CD4-positive, CD25-positive, alpha-beta regulatory T cell (primary cell): Measurements from ENCODE around the gene TRAPPC11. TPM values are rescaled to one million over a fixed set of nuclear protein-coding genes. Genes with fewer than 3 reads are reported as not detected.

ENCODE experiments used
- ATAC-seq, 2 donors: fragments of 150-1000 bp; cut with Tn5 transposase; one replicate each; pipeline ENCODE4 v1.10.0; 2021; ENCODE audit warnings: low read depth in 2 of 2, moderate number of reproducible peaks in 2 of 2, moderate library complexity in 1 of 2
- DNase-seq, 3 donors: peaks; one replicate each; pipeline versions ENCODE4 v3.0.0 to v3.0.0-alpha.2; 2012 to 2022; ENCODE audit warnings: mixed read lengths in 1 of 3
- H3K27ac ChIP-seq: one replicate; pipeline ENCODE4 v1.7.0; 2013; ENCODE audit warnings: mild to moderate bottlenecking, low read length; ENCODE audit not compliant: insufficient read depth, poor library complexity, severe bottlenecking
- H3K27me3 ChIP-seq: one replicate; pipeline ENCODE4 v1.7.0; 2013; ENCODE audit warnings: low read length; ENCODE audit not compliant: control insufficient read depth, insufficient read depth
- H3K36me3 ChIP-seq: one replicate; pipeline ENCODE4 v1.7.0; 2013; ENCODE audit warnings: mild to moderate bottlenecking, low read length, moderate library complexity; ENCODE audit not compliant: control insufficient read depth, insufficient read depth
- H3K4me1 ChIP-seq: 2 replicates; pipeline ENCODE4 v1.7.0; 2013; ENCODE audit warnings: mild to moderate bottlenecking, low read length; ENCODE audit not compliant: insufficient read depth, control insufficient read depth, poor library complexity, severe bottlenecking
- H3K4me3 ChIP-seq: one replicate; pipeline ENCODE4 v1.7.0; 2013; ENCODE audit warnings: low read depth, mild to moderate bottlenecking, low read length, moderate library complexity
- H3K9me3 ChIP-seq, 2 experiments: 1 replicate in 1 of 2; 2 replicates in 1 of 2; pipeline ENCODE4 v1.7.0; 2013; ENCODE audit warnings: low read length in 2 of 2, mild to moderate bottlenecking in 1 of 2, moderate library complexity in 1 of 2; ENCODE audit not compliant: control insufficient read depth in 2 of 2
- H3K27ac Mint-ChIP-seq, 3 donors: one replicate each; pipeline ENCODE4 v1.8.0; 2020 to 2022; ENCODE audit warnings: mild to moderate bottlenecking in 3 of 3, mixed read lengths in 3 of 3, moderate library complexity in 2 of 3
- H3K27me3 Mint-ChIP-seq: one replicate; pipeline ENCODE4 v1.8.0; 2022; ENCODE audit warnings: mild to moderate bottlenecking, mixed read lengths
- H3K36me3 Mint-ChIP-seq: one replicate; pipeline ENCODE4 v1.8.0; 2020; ENCODE audit warnings: mixed read lengths
- H3K4me1 Mint-ChIP-seq, 4 donors: one replicate each; pipeline ENCODE4 v1.8.0; 2020 to 2022; ENCODE audit warnings: mixed read lengths in 4 of 4, mild to moderate bottlenecking in 1 of 4
- H3K4me3 Mint-ChIP-seq, 4 donors: one replicate each; pipeline ENCODE4 v1.8.0; 2020 to 2022; ENCODE audit warnings: mild to moderate bottlenecking in 4 of 4, mixed read lengths in 4 of 4, moderate library complexity in 3 of 4
- H3K9me3 Mint-ChIP-seq, 7 donors: one replicate each; pipeline ENCODE4 v1.8.0; 2020 to 2022; ENCODE audit warnings: mixed read lengths in 7 of 7, mild to moderate bottlenecking in 3 of 7, moderate library complexity in 2 of 7
- polyA plus RNA-seq, 4 donors: library from polyadenylated mRNA; unstranded; fragments of 300-500 nt; fragmentation: Illumina TruSeq; gene quantifications; one replicate each; pipeline ENCODE4 v1.2.3, GENCODE V29; 2021
- total RNA-seq: library from RNA; stranded (reverse); gene quantifications from one replicate; pipeline ENCODE4 v1.2.3, GENCODE V29; 2022

The TRAPPC11 gene
- total and polyA plus RNA-seq, 5 donors from 2014 or later: 18.4 to 33.4 (median 22.0) TPM

DNA sequence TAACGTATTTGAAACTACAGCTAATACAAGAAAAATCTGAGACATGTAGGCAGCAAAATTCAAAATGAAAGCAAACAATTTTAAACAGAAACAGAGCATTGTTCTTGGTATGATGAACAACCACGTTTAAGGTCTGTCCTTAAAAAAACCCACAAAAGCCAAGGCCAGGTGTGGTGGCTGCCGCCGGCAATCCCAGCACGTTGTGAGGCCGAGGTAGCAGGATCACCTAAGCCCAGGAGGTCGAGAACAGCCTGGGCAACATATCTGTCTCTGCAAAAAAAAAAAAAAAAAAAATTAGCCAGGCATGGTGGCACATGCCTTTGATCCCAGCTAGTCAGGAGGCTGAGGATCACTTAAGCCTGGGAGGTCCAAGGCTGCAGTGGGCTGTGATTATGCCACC, 13.8 kb upstream of the TRAPPC11 start:
- no peak overlapping the region for H3K27ac ChIP-seq
- peaks cover 19% of the 10 kb centered on the region for H3K36me3 Mint-ChIP-seq
- DNase-seq: no peak
- H3K27ac Mint-ChIP-seq: no peak overlapping the region
- no peaks in the 10 kb centered on the region for H3K4me1 Mint-ChIP-seq
- H3K4me1 ChIP-seq: no peaks in the 10 kb centered on the region
- no peaks in the 10 kb centered on the region for H3K9me3 ChIP-seq
- H3K27me3 ChIP-seq: no peaks in the 10 kb centered on the region
- no peaks in the 10 kb centered on the region for H3K27me3 Mint-ChIP-seq
- no peaks in the 10 kb centered on the region for H3K9me3 Mint-ChIP-seq
- H3K4me3 ChIP-seq: no peak overlapping the region
- H3K36me3 ChIP-seq: peaks cover 54% of the 10 kb centered on the region
- H3K4me3 Mint-ChIP-seq: no peak overlapping the region
- no peak for ATAC-seq

DNA sequence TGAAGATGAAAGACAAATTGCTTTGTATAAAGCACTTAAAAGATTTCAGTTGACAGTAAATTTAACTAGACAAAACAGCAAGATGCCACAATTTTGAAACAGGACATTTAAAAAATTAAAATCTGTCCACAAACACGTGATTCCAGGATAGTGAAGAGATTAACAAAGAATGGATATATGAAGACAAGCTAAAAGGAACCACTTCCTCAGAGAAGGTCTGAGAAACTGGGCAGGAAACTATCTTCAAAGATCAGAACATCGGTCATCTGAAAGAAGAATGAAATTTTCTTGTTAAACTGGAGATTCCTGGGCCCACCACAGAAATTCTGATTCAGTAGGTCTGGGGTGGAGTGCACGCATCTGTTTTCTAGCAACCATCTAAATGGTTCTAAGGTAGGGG, 1.5 kb upstream of the TRAPPC11 start:
- H3K27ac Mint-ChIP-seq: peak overlapping the region; percentile 91 to 97 (median 95)
- H3K36me3 ChIP-seq: peaks cover 7% of the 10 kb centered on the region
- no peaks in the 10 kb centered on the region for H3K9me3 ChIP-seq
- peaks cover 20% of the 10 kb centered on the region for H3K36me3 Mint-ChIP-seq
- peaks cover 20 to 57% (median 40%) of the 10 kb centered on the region in 4 donors for H3K4me1 Mint-ChIP-seq
- ATAC-seq (no peak), DNase-seq (peak in 1 of 3 donors; percentile 31)
- peaks cover 27% of the 10 kb centered on the region for H3K4me1 ChIP-seq
- no peaks in the 10 kb centered on the region for H3K9me3 Mint-ChIP-seq
- H3K4me3 Mint-ChIP-seq: peak overlapping the region; percentile 96
- no peak overlapping the region for H3K27ac ChIP-seq
- H3K27me3 Mint-ChIP-seq: no peaks in the 10 kb centered on the region
- H3K27me3 ChIP-seq: no peaks in the 10 kb centered on the region
- peak overlapping the region; percentile 98 for H3K4me3 ChIP-seq

DNA sequence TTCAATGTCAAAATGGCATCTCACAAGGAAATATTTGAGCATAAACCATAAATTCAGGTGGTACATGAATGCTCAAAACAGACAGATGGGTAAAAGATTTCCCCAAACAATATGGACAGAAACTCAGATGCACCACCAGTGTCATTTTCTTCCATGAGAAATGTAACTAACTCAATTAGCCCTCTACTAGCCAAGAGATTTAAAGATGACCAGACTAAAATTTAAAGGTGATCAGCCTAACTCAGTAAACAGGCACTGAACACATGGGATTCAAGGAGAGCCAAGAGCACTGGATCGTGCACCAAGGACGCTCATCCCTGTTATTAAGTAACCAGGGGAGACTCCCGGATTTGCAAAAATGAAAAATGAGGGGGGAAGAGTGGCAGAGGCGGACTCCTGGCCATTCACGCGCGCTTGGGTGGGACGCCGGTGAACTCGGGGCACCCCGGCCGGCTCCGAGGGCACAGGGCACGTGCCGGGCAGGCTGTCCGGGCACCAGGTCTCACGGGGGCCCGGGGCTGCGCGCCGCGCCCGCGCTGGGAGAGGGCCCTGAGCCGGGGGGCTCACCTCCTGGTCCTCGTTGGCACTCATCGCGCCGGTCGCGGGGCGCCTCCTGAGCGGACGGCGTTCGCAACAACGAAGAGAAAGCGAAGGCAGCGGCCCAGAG, 598 bp upstream of the TRAPPC11 start:
- Histone ChIP-seq H3K36me3 (peaks cover 7% of the 10 kb centered on the region), H3K27ac (peak overlapping the region; percentile 83), H3K4me3 (peak overlapping the region; percentile 98), H3K9me3 (no peaks in the 10 kb centered on the region), H3K27me3 (no peaks in the 10 kb centered on the region), H3K4me1 (peaks cover 27% of the 10 kb centered on the region)
- peaks cover 20 to 55% (median 40%) of the 10 kb centered on the region in 4 donors for H3K4me1 Mint-ChIP-seq
- no peaks in the 10 kb centered on the region for H3K9me3 Mint-ChIP-seq
- H3K27ac Mint-ChIP-seq: peak overlapping the region; percentile 62 to 97 (median 95)
- DNase-seq: peak in 2 of 3 donors; percentile 8 to 16
- H3K4me3 Mint-ChIP-seq: peak overlapping the region; percentile 96
- no peaks in the 10 kb centered on the region for H3K27me3 Mint-ChIP-seq
- peaks cover 11% of the 10 kb centered on the region for H3K36me3 Mint-ChIP-seq
- no peak for ATAC-seq

DNA sequence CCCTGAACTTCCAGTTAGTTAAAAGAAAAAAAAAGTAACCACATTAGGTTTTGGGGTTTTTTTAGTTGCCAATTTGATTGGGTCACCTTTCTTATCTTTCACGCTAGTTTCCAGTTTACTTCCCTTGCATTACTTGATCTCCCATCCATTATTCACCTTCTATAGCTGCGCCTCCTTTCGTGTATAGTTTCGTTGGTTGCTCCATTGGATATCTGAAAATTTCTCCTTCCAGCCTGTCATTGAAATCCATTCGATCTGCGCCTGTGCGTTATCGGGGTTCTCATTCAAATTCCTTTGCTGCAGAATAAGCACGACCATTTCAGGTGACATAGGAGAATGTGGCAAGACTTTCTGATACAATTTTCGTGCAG, 764 bp downstream of the TRAPPC11 start:
- DNase-seq (no peak), ATAC-seq (no peak)
- Mint-ChIP-seq H3K4me3 (peak overlapping the region; percentile 93 to 96 (median 95)), H3K36me3 (peaks cover 6% of the 10 kb centered on the region), H3K4me1 (peaks cover 27 to 56% (median 44%) of the 10 kb centered on the region in 4 donors), H3K27ac (peak overlapping the region; percentile 79 to 97 (median 91)), H3K9me3 (no peaks in the 10 kb centered on the region), H3K27me3 (no peaks in the 10 kb centered on the region)
- Histone ChIP-seq H3K27me3 (no peaks in the 10 kb centered on the region), H3K4me1 (peaks cover 27% of the 10 kb centered on the region), H3K27ac (peak overlapping the region; percentile 83), H3K36me3 (peaks cover 3% of the 10 kb centered on the region), H3K4me3 (peak overlapping the region; percentile 97), H3K9me3 (no peaks in the 10 kb centered on the region)

DNA sequence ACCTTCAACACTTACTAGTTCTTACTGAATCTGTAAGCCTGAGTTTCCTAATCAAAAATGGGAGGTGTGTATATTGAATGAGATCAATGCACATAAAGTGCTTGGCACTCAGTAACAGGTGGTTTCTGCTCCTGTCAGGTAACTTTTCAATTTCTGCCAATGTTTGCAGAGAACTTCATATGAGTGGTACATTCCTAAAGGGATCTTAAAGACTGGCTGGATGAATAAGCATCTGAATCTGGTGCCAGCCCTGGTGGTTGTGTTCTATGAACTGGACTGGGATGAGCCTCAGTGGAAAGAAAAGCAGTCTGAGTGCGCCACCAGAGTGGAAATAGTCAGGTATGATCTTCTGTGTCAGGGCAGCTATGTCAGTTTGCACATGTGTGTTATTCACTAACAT, 7.0 kb downstream of the TRAPPC11 start:
- DNase-seq (no peak), ATAC-seq (no peak)
- H3K27ac Mint-ChIP-seq: peak overlapping the region in 1 of 3 donors; percentile 11
- peaks cover 54% of the 10 kb centered on the region for H3K36me3 ChIP-seq
- no peak overlapping the region for H3K27ac ChIP-seq
- no peak overlapping the region for H3K4me3 Mint-ChIP-seq
- no peaks in the 10 kb centered on the region for H3K9me3 Mint-ChIP-seq
- no peaks in the 10 kb centered on the region for H3K27me3 ChIP-seq
- no peaks in the 10 kb centered on the region for H3K27me3 Mint-ChIP-seq
- no peak overlapping the region for H3K4me3 ChIP-seq
- peaks cover 44% of the 10 kb centered on the region for H3K36me3 Mint-ChIP-seq
- peaks cover 11 to 23% (median 18%) of the 10 kb centered on the region in 4 donors for H3K4me1 Mint-ChIP-seq
- no peaks in the 10 kb centered on the region for H3K9me3 ChIP-seq
- no peaks in the 10 kb centered on the region for H3K4me1 ChIP-seq

DNA sequence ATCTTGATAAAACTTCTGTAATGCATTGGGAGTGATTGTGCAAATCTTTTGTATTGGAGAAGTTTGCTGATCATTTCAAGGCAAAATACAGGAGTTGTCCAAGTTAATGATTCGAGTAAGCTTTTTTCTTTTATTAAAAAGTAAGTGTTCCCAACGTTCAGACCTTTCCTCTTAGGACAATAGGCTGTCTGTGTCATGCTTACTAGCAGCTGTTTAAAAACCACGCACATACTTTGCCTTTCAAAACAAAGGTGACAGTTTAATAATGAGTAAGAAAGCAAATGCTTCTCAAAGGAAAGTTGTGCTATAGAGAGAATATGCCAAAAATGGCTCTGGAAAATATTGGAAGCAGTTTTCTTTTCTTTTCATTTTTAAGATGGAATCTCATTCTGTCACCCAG, 11.2 kb downstream of the TRAPPC11 start:
- DNase-seq: no peak
- H3K9me3 Mint-ChIP-seq: no peaks in the 10 kb centered on the region
- no peaks in the 10 kb centered on the region for H3K9me3 ChIP-seq
- H3K27me3 ChIP-seq: no peaks in the 10 kb centered on the region
- H3K36me3 ChIP-seq: peaks cover 67% of the 10 kb centered on the region
- no peaks in the 10 kb centered on the region for H3K27me3 Mint-ChIP-seq
- H3K27ac Mint-ChIP-seq: no peak overlapping the region
- no peak overlapping the region for H3K4me3 Mint-ChIP-seq
- H3K4me3 ChIP-seq: no peak overlapping the region
- peaks cover 13 to 15% (median 14%) of the 10 kb centered on the region in 4 donors for H3K4me1 Mint-ChIP-seq
- no peak overlapping the region for H3K27ac ChIP-seq
- no peaks in the 10 kb centered on the region for H3K4me1 ChIP-seq
- no peak for ATAC-seq
- H3K36me3 Mint-ChIP-seq: peaks cover 50% of the 10 kb centered on the region

DNA sequence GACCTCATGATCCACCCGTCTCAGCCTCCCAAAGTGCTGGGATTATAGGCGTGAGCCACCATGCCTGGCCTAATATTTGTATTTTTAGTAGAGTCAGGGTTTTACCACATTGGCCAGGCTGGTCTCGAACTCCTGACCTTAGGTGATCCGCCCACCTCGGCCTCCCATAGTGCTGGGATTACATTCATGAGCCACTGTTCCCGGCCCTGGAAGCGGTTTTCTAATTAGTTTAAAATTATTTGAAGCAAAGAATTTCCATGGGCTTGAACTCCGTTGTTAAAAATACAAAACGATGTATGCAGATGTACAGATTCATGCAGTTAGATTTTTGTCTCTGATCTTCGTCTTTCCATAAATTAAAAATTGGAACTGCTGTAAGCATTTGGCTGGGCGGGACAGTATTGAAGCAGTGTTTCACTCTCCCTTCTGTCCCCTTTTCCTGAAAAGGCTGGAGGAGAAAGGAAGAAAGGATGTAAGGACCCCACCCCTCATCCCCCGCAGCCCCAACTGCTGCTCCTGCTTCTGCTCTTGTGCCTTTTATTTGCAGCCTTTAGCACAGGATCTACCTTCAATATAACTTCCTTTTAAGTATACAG, 12.0 kb downstream of the TRAPPC11 start:
- no peak overlapping the region for H3K27ac Mint-ChIP-seq
- DNase-seq (no peak), ATAC-seq (no peak)
- Histone ChIP-seq H3K27ac (no peak overlapping the region), H3K4me3 (no peak overlapping the region), H3K36me3 (peaks cover 66% of the 10 kb centered on the region), H3K27me3 (no peaks in the 10 kb centered on the region), H3K9me3 (no peaks in the 10 kb centered on the region), H3K4me1 (no peaks in the 10 kb centered on the region)
- H3K4me1 Mint-ChIP-seq: peaks cover 9 to 13% (median 10%) of the 10 kb centered on the region in 4 donors
- no peaks in the 10 kb centered on the region for H3K27me3 Mint-ChIP-seq
- H3K9me3 Mint-ChIP-seq: no peaks in the 10 kb centered on the region
- peaks cover 44% of the 10 kb centered on the region for H3K36me3 Mint-ChIP-seq
- no peak overlapping the region for H3K4me3 Mint-ChIP-seq

DNA sequence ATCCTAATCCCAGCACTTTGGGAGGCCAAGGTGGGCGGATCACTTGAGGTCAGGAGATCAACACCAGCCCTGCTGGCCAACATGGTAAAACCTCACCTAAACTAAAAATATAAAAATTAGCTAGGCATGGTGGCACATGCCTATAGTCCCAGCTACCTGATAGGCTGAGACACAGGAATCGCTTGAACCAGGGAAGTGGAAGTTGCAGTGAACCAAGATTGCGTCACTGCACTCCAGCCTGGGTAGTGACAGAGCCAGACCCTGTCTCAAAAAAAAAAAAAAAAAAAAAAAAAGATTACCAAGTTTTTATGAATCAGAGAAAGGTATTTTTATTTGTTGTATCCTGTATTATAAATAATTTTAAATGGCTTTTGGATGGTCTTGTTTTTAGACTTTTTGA, 15.1 kb downstream of the TRAPPC11 start:
- no peak for DNase-seq
- H3K4me3 Mint-ChIP-seq: no peak overlapping the region

More for the DNA sequence above, 15.1 kb downstream of the TRAPPC11 start:
- H3K36me3 Mint-ChIP-seq: peaks cover 37% of the 10 kb centered on the region
- no peaks in the 10 kb centered on the region for H3K27me3 Mint-ChIP-seq
- H3K4me1 Mint-ChIP-seq: peaks cover 5 to 9% (median 8%) of the 10 kb centered on the region in 4 donors
- no peak overlapping the region for H3K4me3 ChIP-seq
- no peaks in the 10 kb centered on the region for H3K9me3 Mint-ChIP-seq
- no peaks in the 10 kb centered on the region for H3K27me3 ChIP-seq
- no peaks in the 10 kb centered on the region for H3K9me3 ChIP-seq
- no peak overlapping the region for H3K27ac Mint-ChIP-seq
- ATAC-seq: no peak
- H3K4me1 ChIP-seq: no peaks in the 10 kb centered on the region
- H3K36me3 ChIP-seq: peaks cover 59% of the 10 kb centered on the region
- no peak overlapping the region for H3K27ac ChIP-seq
